ENCODE results near the gene ORMDL2. TPM values are rescaled to one million over a fixed set of nuclear protein-coding genes. Genes with fewer than 3 reads are reported as not detected.
A peak's percentile ranks its signal among the peaks of the same experiment; 100 is the strongest.

Gene ORMDL2
- total RNA-seq, 1 donor from 2014 or later = 33.3 TPM

DNA sequence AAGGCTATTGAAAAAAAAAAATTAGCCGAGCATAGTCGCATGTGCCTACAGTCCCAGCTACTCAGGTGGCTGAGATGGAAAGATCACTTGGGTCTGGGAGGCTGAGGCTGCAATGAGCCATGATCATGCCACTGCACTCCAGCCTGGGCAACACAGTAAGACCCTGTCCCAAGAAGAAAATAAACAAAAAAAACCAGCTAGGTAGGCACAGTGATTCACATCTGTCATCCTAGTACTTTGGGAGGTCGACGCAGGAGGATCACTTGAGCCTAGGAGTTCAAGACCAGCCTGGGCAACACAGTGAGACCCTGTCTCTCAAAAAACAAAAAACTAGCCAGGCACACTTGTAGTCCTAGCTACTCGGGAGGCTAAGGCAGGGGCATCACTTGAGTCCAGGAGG is 8.6 kb upstream of the ORMDL2 start:
- no peak overlapping the region for H3K27ac Mint-ChIP-seq (ENCODE audit: unreplicated experiment)
- no peaks in the 10 kb centered on the region for H3K27me3 Mint-ChIP-seq (ENCODE audit: low read depth)
- no peak overlapping the region for H3K4me3 Mint-ChIP-seq
- H3K9me3 Mint-ChIP-seq = no peaks in the 10 kb centered on the region
- DNase-seq (ENCODE audit: low read depth, low spot score) = no peak
- peaks cover 16% of the 10 kb centered on the region for H3K4me1 Mint-ChIP-seq
- TF ChIP-seq, protein P1, sequence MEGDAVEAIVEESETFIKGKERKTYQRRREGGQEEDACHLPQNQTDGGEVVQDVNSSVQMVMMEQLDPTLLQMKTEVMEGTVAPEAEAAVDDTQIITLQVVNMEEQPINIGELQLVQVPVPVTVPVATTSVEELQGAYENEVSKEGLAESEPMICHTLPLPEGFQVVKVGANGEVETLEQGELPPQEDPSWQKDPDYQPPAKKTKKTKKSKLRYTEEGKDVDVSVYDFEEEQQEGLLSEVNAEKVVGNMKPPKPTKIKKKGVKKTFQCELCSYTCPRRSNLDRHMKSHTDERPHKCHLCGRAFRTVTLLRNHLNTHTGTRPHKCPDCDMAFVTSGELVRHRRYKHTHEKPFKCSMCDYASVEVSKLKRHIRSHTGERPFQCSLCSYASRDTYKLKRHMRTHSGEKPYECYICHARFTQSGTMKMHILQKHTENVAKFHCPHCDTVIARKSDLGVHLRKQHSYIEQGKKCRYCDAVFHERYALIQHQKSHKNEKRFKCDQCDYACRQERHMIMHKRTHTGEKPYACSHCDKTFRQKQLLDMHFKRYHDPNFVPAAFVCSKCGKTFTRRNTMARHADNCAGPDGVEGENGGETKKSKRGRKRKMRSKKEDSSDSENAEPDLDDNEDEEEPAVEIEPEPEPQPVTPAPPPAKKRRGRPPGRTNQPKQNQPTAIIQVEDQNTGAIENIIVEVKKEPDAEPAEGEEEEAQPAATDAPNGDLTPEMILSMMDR (conservative IDR thresholded peaks at IDR 0.05) = no peak
- peaks cover 2% of the 10 kb centered on the region for H3K36me3 Mint-ChIP-seq (ENCODE audit: low read depth)

DNA sequence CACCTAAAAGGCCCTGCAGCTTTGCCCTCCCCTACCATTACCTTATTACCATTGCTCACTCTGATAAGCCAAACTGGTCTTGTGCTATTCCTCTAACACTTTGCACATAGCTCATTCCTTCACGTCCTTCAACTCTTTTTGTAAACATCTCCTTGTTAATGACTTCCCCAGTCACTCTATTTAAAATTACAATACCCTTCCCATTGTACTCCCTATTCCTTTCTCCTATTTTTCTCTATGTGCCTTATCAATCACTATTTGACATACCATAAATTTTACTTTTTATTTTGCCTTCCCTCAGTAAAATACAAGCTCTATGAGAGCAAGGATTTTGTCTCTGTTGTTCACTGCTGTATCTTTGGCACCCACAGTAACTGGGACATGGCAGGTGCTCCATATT is 5.8 kb upstream of the ORMDL2 start:
- Mint-ChIP-seq H3K4me3 (no peak overlapping the region), H3K36me3 (ENCODE audit: low read depth) (peaks cover 2% of the 10 kb centered on the region), H3K27me3 (ENCODE audit: low read depth) (no peaks in the 10 kb centered on the region), H3K9me3 (no peaks in the 10 kb centered on the region), H3K27ac (ENCODE audit: unreplicated experiment) (no peak overlapping the region), H3K4me1 (peaks cover 22% of the 10 kb centered on the region)
- TF ChIP-seq, protein P1 (conservative IDR thresholded peaks at IDR 0.05) = no peak
- DNase-seq (ENCODE audit: low read depth, low spot score) = no peak

DNA sequence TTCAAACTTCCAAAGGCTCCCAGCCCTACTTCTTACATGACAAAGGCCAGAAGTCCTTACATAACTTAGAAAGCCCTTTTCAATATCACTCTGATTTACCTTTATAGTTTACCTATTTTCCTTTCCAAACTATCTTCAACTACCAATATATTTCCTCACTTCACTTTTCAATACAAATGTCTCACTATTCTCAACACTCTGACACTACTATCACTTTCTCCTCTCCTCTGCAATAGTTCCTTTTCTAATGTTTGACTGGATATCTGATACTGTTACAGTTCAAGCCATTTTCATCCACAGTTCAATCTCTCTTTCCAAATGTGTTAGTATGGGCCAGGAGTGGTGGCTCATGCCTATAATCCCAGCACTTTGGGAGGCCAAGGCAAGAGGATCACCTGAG is 3.6 kb upstream of the ORMDL2 start:
- peaks cover 30% of the 10 kb centered on the region for H3K4me1 Mint-ChIP-seq
- H3K9me3 Mint-ChIP-seq = no peaks in the 10 kb centered on the region
- no peaks in the 10 kb centered on the region for H3K27me3 Mint-ChIP-seq (ENCODE audit: low read depth)
- H3K4me3 Mint-ChIP-seq = peak overlapping the region; percentile 12
- peaks cover 2% of the 10 kb centered on the region for H3K36me3 Mint-ChIP-seq (ENCODE audit: low read depth)
- H3K27ac Mint-ChIP-seq (ENCODE audit: unreplicated experiment) = no peak overlapping the region
- TF ChIP-seq, protein P1 (conservative IDR thresholded peaks at IDR 0.05) = no peak
- no peak for DNase-seq (ENCODE audit: low read depth, low spot score)

DNA sequence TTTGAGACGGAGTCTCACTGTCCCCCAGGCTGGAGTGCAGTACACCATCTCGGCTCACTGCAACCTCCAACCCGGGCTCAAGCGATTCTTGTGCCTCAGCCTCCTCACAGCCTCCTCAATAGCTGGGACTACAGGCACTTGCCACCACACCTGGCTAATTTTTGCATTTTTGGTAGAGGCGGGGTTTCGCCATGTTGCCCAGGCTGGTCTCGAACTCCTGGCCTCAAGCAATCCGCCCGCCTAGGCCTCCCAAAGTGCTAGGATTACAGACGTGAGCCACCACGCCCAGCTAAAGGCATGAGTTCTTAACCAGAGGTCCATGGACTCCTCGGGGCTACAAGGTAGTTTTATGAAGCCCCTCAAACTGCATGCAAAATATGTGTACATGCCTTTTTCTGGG is 2.4 kb upstream of the ORMDL2 start:
- TF ChIP-seq, protein P1 (conservative IDR thresholded peaks at IDR 0.05) = no peak
- Mint-ChIP-seq H3K27ac (ENCODE audit: unreplicated experiment) (no peak overlapping the region), H3K4me3 (peak overlapping the region; percentile 82), H3K36me3 (ENCODE audit: low read depth) (peaks cover 2% of the 10 kb centered on the region), H3K27me3 (ENCODE audit: low read depth) (no peaks in the 10 kb centered on the region), H3K9me3 (no peaks in the 10 kb centered on the region), H3K4me1 (peaks cover 30% of the 10 kb centered on the region)
- DNase-seq (ENCODE audit: low read depth, low spot score) = no peak

DNA sequence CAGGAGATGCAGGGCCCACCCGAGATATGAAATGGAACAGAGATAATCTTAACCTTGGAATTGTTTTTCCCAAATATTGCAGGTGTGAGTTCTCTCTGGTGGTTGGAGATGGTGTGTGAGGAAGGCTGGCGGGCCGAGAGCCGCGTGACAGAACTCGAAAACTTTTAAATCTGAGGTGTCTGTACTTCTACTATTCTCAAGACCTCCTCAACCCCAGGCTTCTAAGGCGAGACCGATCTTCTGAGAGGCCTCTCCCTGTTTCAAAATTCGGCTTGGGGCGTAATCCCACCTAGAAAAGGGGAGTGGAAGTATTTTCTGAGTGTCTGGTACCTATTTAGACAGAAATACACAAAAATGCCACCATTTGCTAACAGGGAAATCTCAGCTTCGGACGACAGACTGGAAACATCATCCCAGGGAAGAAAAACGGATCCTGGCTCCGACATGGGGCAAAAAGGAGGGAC is 928 bp upstream of the ORMDL2 start:
- Mint-ChIP-seq H3K36me3 (ENCODE audit: low read depth) (peaks cover 3% of the 10 kb centered on the region), H3K4me1 (peaks cover 25% of the 10 kb centered on the region), H3K27me3 (ENCODE audit: low read depth) (no peaks in the 10 kb centered on the region), H3K27ac (ENCODE audit: unreplicated experiment) (no peak overlapping the region), H3K4me3 (no peak overlapping the region), H3K9me3 (no peaks in the 10 kb centered on the region)
- DNase-seq (ENCODE audit: low read depth, low spot score) = no peak
- TF ChIP-seq, protein P1 (conservative IDR thresholded peaks at IDR 0.05) = no peak
